HCT116 (cell line): ENCODE results near the gene SYNGR1. TPM values are rescaled to one million over a fixed set of nuclear protein-coding genes. Genes with fewer than 3 reads are reported as not detected.

ENCODE experiments used
- ATAC-seq: fragments of 200-7000 bp; cut with Tn5 transposase; 2 replicates; pipeline ENCODE4 v1.9.1; 2020; ENCODE audit warnings: mild to moderate bottlenecking, moderate library complexity
- BruUV-seq: library from RNA; stranded (reverse); fragments of 400-500 nt; replicated peaks from 2 replicates; lab custom pipeline; 2021; lab: Mats Ljungman, UMichigan
- CTCF ChIA-PET: fragments of 300-600 bp; sonication (Branson Sonifier 250); formaldehyde crosslinking; loops from one replicate; lab custom pipeline; 2021; ENCODE audit warnings: antibody characterized with exemption; lab: Charles Lee
- POLR2A ChIA-PET: fragments of 300-600, 350-600 bp; sonication (Branson Sonifier 250); formaldehyde crosslinking; loops from one replicate; lab custom pipeline; 2021; ENCODE audit warnings: antibody characterized with exemption; lab: Charles Lee
- RAD21 ChIA-PET, 2 experiments: fragments of 300-600 bp; sonication (Branson Sonifier 250); formaldehyde crosslinking; loops; one replicate each; lab custom pipeline; 2023; ENCODE audit warnings: low total read pairs in 2 of 2; ENCODE audit not compliant: uncharacterized antibody in 2 of 2, unreplicated experiment in 2 of 2, low non-redundant PET in 1 of 2; lab: Charles Lee
- DNase-seq: peaks from one replicate; pipeline ENCODE4 v3.0.0-alpha.2; 2010; ENCODE audit warnings: low read depth, low spot score
- H2AFZ ChIP-seq: fragments of 200-600 bp; shearing (Covaris generic), sonication (generic); 2 replicates; pipeline ENCODE4 v1.6.1; 2017; ENCODE audit warnings: low read depth, mixed run types, mixed read lengths, antibody characterized with exemption, low read length; ENCODE audit not compliant: poor library complexity, severe bottlenecking
- H3K27ac ChIP-seq: 2 replicates; pipeline ENCODE4 v1.5.1; 2012; ENCODE audit warnings: low read depth, low read length
- H3K27me3 ChIP-seq: fragments of 200-600 bp; sonication (generic); 2 replicates; pipeline ENCODE4 v1.6.1; 2016; ENCODE audit warnings: mixed run types, low read length, mixed read lengths; ENCODE audit not compliant: insufficient read depth
- H3K36me3 ChIP-seq, 2 experiments: fragments of 200-500 bp in 1 of 2; fragments of 200-600 bp in 1 of 2; sonication (Bioruptor generic) in 1 of 2; sonication (generic) in 1 of 2; 2 replicates each; pipeline versions ENCODE4 v1.5.1 to v1.6.1; 2014 to 2016; ENCODE audit warnings: low read length in 2 of 2, inconsistent platforms in 1 of 2, mixed read lengths in 1 of 2, mixed run types in 1 of 2; ENCODE audit not compliant: insufficient read depth in 2 of 2, control insufficient read depth in 1 of 2
- H3K4me1 ChIP-seq, 2 experiments: fragments of 200-600 bp in 1 of 2; sonication (generic) in 1 of 2; 2 replicates each; pipeline versions ENCODE4 v1.5.1 to v1.6.1; 2012 to 2017; ENCODE audit warnings: low read length in 2 of 2, inconsistent platforms in 1 of 2, mild to moderate bottlenecking in 1 of 2, mixed read lengths in 1 of 2, mixed run types in 1 of 2, moderate library complexity in 1 of 2; ENCODE audit not compliant: insufficient read depth in 2 of 2, control insufficient read depth in 1 of 2
- H3K4me2 ChIP-seq: fragments of 200-600 bp; sonication (generic); 2 replicates; pipeline ENCODE4 v1.6.1; 2017; ENCODE audit warnings: mixed run types, low read length, mixed read lengths
- H3K4me3 ChIP-seq, 2 experiments: fragments of 200-600 bp in 1 of 2; sonication (generic) in 1 of 2; replicated peaks in 1 of 2; 2 replicates each; pipeline ENCODE4 v1.5.1; 2011 to 2016; ENCODE audit warnings: low read length in 2 of 2, control low read depth in 1 of 2, low read depth in 1 of 2, mild to moderate bottlenecking in 1 of 2, mixed read lengths in 1 of 2, mixed run types in 1 of 2
- H3K79me2 ChIP-seq: fragments of 200-600 bp; sonication (generic); 2 replicates; pipeline ENCODE4 v1.6.1; 2017; ENCODE audit warnings: mild to moderate bottlenecking, mixed run types, low read length, moderate library complexity, mixed read lengths; ENCODE audit not compliant: insufficient read depth
- H3K9ac ChIP-seq: fragments of 200-600 bp; sonication (generic); 2 replicates; pipeline ENCODE4 v1.6.1; 2016; ENCODE audit warnings: low read length, mixed read lengths
- H3K9me2 ChIP-seq: fragments of 200-600 bp; sonication (generic), shearing (Covaris generic); 2 replicates; pipeline ENCODE4 v1.6.1; 2017; ENCODE audit warnings: mixed run types, mild to moderate bottlenecking, moderate library complexity; ENCODE audit not compliant: insufficient read depth
- H3K9me3 ChIP-seq, 2 experiments: fragments of 200-500 bp in 1 of 2; fragments of 200-600 bp in 1 of 2; sonication (Bioruptor generic) in 1 of 2; sonication (generic) in 1 of 2; 2 replicates each; pipeline ENCODE4 v1.6.1; 2014 to 2017; ENCODE audit warnings: low read length in 2 of 2, mixed read lengths in 2 of 2, inconsistent platforms in 1 of 2, low read depth in 1 of 2, mild to moderate bottlenecking in 1 of 2, mixed run types in 1 of 2, moderate library complexity in 1 of 2; ENCODE audit not compliant: control insufficient read depth in 1 of 2, insufficient read depth in 1 of 2
- H4K20me1 ChIP-seq: fragments of 200-600 bp; sonication (generic), shearing (Covaris generic); 2 replicates; pipeline ENCODE4 v1.6.1; 2017; ENCODE audit warnings: mixed run types, mild to moderate bottlenecking, moderate library complexity; ENCODE audit not compliant: insufficient read depth
- CBX3 ChIP-seq: IDR thresholded peaks from 2 replicates; pipeline ENCODE4 v1.6.1; 2012; ENCODE audit warnings: low read depth
- CEBPB ChIP-seq: IDR thresholded peaks from 2 replicates; pipeline ENCODE4 v1.6.1; 2012; ENCODE audit warnings: low read depth
- EGR1 ChIP-seq: IDR thresholded peaks from 2 replicates; pipeline ENCODE4 v1.6.1; 2012; ENCODE audit warnings: low read depth
- ELF1 ChIP-seq: IDR thresholded peaks from 2 replicates; pipeline ENCODE4 v1.6.1; 2012; ENCODE audit warnings: low read depth, borderline replicate concordance
- EZH2 ChIP-seq: fragments of 200-600 bp; sonication (generic); IDR thresholded peaks from 2 replicates; pipeline ENCODE4 v1.6.1; 2017; ENCODE audit warnings: antibody characterized with exemption, mixed run types
- EZH2phosphoT487 ChIP-seq: fragments of 200-600 bp; IDR thresholded peaks from 2 replicates; pipeline ENCODE4 v1.6.1; 2018; ENCODE audit warnings: antibody characterized with exemption, borderline replicate concordance
- FOSL1 ChIP-seq: IDR thresholded peaks from 2 replicates; pipeline ENCODE4 v1.6.1; 2012; ENCODE audit warnings: low read depth
- JUND ChIP-seq: IDR thresholded peaks from 2 replicates; pipeline ENCODE4 v1.6.1; 2012
- MAX ChIP-seq: IDR thresholded peaks from 2 replicates; pipeline ENCODE4 v1.6.1; 2012
- POLR2A ChIP-seq: IDR thresholded peaks from 2 replicates; pipeline ENCODE4 v1.7.0; 2011; ENCODE audit warnings: borderline replicate concordance; ENCODE audit not compliant: insufficient read depth, insufficient read length; ENCODE audit errors: extremely low read depth
- POLR2AphosphoS5 ChIP-seq: IDR thresholded peaks from 2 replicates; pipeline ENCODE4 v1.6.1; 2011; ENCODE audit warnings: mild to moderate bottlenecking, low read depth, low read length, moderate library complexity
- RAD21 ChIP-seq: IDR thresholded peaks from 2 replicates; pipeline ENCODE4 v1.6.1; 2012; ENCODE audit warnings: low read depth, mild to moderate bottlenecking
- SIN3A ChIP-seq: IDR thresholded peaks from 2 replicates; pipeline ENCODE4 v1.6.1; 2012; ENCODE audit warnings: low read depth
- SRF ChIP-seq: IDR thresholded peaks from 2 replicates; pipeline ENCODE4 v1.6.1; 2012; ENCODE audit warnings: low read depth
- TCF7L2 ChIP-seq: IDR thresholded peaks from 2 replicates; pipeline ENCODE4 v1.7.0; 2011; ENCODE audit warnings: borderline replicate concordance, inconsistent platforms; ENCODE audit not compliant: insufficient read depth, insufficient read length; ENCODE audit errors: extremely low read depth
- YY1 ChIP-seq: IDR thresholded peaks from 2 replicates; pipeline ENCODE4 v1.6.1; 2011; ENCODE audit warnings: low read length, low read depth, moderate library complexity, mild to moderate bottlenecking; ENCODE audit not compliant: insufficient replicate concordance; ENCODE audit errors: extremely low read depth
- ZFX ChIP-seq: fragments of 450-650 bp; IDR thresholded peaks from 2 replicates; pipeline ENCODE4 v1.6.1; 2017
- ZNF274 ChIP-seq: fragments of 200-500 bp; sonication (Bioruptor generic); IDR thresholded peaks from 2 replicates; pipeline ENCODE4 v1.6.1; 2014; ENCODE audit warnings: mild to moderate bottlenecking, low read depth, low read length, inconsistent platforms
- intact Hi-C: fragments of 100-400 bp; cut with micrococcal nuclease; formaldehyde crosslinking; loops from 2 replicates; pipeline ENCODE4 v1.10.0; 2022
- total RNA-seq: library from RNA; stranded (reverse); gene quantifications from one replicate; pipeline ENCODE4 v1.2.1, GENCODE V29; 2021; ENCODE audit not compliant: unreplicated experiment
- TF ChIP-seq, protein P1 (sequence below), 3 experiments: fragments of 200-600 bp in 1 of 3; sonication (generic) in 1 of 3; IDR thresholded peaks in 2 of 3; conservative IDR thresholded peaks in 1 of 3; 2 replicates each; pipeline ENCODE4 v1.5.1; 2012 to 2017; ENCODE audit warnings: low read depth in 2 of 3, low read length in 2 of 3, antibody characterized with exemption in 1 of 3, borderline replicate concordance in 1 of 3, control low read depth in 1 of 3, mild to moderate bottlenecking in 1 of 3, mixed read lengths in 1 of 3, mixed run types in 1 of 3, moderate library complexity in 1 of 3; ENCODE audit not compliant: insufficient read depth in 1 of 3
- TF ChIP-seq, protein P2 (sequence below): IDR thresholded peaks from 2 replicates; pipeline ENCODE4 v1.6.1; 2012

The SYNGR1 gene
- total RNA-seq, 1 experiment from 2014 or later: 20.7 TPM

- Histone ChIP-seq H3K9me2 (no peaks in the 10 kb centered on the region), H3K4me2 (no peak overlapping the region), H3K9me3 (no peaks in the 10 kb centered on the region), H3K36me3 (peaks cover 21 to 22% of the 10 kb centered on the region in 2 experiments; a peak in 3 of 4 replicates), H2AFZ (no peak overlapping the region), H3K27me3 (no peaks in the 10 kb centered on the region), H3K4me1 (no peaks in the 10 kb centered on the region), H3K79me2 (no peaks in the 10 kb centered on the region), H4K20me1 (no peaks in the 10 kb centered on the region), H3K27ac (no peak overlapping the region), H3K4me3 (no peak overlapping the region), H3K9ac (no peak overlapping the region)
- RAD21 ChIA-PET: no interaction called here
- POLR2A ChIA-PET: no interaction called here
- intact Hi-C loops: no loop called here
- CTCF ChIA-PET: no interaction called here
- BruUV-seq: no TSS peak
- no peak for TF ChIP-seq POLR2AphosphoS5
- TF ChIP-seq, protein P1, sequence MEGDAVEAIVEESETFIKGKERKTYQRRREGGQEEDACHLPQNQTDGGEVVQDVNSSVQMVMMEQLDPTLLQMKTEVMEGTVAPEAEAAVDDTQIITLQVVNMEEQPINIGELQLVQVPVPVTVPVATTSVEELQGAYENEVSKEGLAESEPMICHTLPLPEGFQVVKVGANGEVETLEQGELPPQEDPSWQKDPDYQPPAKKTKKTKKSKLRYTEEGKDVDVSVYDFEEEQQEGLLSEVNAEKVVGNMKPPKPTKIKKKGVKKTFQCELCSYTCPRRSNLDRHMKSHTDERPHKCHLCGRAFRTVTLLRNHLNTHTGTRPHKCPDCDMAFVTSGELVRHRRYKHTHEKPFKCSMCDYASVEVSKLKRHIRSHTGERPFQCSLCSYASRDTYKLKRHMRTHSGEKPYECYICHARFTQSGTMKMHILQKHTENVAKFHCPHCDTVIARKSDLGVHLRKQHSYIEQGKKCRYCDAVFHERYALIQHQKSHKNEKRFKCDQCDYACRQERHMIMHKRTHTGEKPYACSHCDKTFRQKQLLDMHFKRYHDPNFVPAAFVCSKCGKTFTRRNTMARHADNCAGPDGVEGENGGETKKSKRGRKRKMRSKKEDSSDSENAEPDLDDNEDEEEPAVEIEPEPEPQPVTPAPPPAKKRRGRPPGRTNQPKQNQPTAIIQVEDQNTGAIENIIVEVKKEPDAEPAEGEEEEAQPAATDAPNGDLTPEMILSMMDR (IDR thresholded peaks at IDR 0.05 in 2 of 3, conservative IDR thresholded peaks at IDR 0.05 in 1 of 3; ENCODE audit: borderline replicate concordance in 1 of 3, insufficient read depth in 1 of 3, low read depth in 2 of 3, low read length in 2 of 3): no peak
- TF ChIP-seq EZH2phosphoT487: no peak
- TF ChIP-seq CBX3: no peak
- TF ChIP-seq EGR1: no peak
- no peak for TF ChIP-seq EZH2
- no peak for TF ChIP-seq ELF1
- TF ChIP-seq SRF: no peak
- TF ChIP-seq, protein P2, sequence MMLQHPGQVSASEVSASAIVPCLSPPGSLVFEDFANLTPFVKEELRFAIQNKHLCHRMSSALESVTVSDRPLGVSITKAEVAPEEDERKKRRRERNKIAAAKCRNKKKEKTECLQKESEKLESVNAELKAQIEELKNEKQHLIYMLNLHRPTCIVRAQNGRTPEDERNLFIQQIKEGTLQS: no peak
- TF ChIP-seq ZNF274: no peak
- no peak for TF ChIP-seq CEBPB
- TF ChIP-seq ZFX: no peak
- no peak for TF ChIP-seq POLR2A
- TF ChIP-seq MAX: no peak
- no peak for TF ChIP-seq JUND
- TF ChIP-seq TCF7L2: no peak
- TF ChIP-seq RAD21: no peak
- TF ChIP-seq FOSL1: no peak
- no peak for TF ChIP-seq SIN3A
- TF ChIP-seq YY1: no peak
- no peak for ATAC-seq
- no peak for DNase-seq
These were observed 71.9 kb downstream of the SYNGR1 start for GRCh38 chr22:39421691-39422090.
